ENCODE measurements around the gene GADD45A. TPM values are rescaled to one million over a fixed set of nuclear protein-coding genes. Genes with fewer than 3 reads are reported as not detected.

GADD45A gene
- total and polyA plus RNA-seq, 7 donors: 16.9 to 60.8 (median 23.6) TPM

DNA sequence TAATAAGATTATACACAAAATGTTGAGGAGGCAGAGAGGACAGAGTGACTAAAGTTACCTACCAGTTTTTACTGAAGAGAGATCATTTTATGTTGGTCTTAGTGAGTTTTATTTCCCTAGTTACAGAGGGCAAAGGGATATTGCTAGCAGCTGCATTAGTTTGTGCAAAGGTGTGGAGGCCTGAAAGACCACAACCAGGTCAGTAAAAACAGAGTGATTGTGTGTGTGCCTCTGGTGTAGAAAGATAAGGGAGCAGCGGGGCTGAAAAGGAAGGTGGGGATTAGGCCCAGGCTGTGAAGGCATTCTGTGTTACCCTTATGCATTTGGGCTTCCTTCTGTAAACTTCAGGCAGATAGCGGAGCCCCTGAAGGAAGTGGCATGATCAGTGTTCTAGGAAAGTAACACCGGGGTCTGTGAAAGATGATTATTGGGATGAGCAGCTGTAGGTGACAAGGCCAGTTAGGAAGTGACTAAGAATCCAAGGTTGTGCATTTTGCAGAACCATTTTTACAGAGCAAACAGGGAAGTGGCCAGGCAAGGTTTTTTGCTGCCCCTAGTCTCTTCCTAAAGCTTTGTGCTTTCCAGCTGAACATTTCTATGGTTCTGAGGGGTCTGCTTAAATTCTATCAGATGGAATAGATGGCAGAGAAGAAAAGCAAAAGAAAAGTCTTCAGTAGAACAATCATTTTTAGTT, 3.7 kb downstream of the GADD45A start:
- WGBS, 2 donors: 41 to 65% methylated on average over 3 of the region's 3 CpGs
- intact Hi-C loops (cut with DNase I): loop anchor here (5.0 to 10.0 kb wide), 6 partner anchors 59 to 764 kb away; partner anchors contain the start of genes DNAI4 and MIER1
- no peak overlapping the region for H3K27ac ChIP-seq

DNA sequence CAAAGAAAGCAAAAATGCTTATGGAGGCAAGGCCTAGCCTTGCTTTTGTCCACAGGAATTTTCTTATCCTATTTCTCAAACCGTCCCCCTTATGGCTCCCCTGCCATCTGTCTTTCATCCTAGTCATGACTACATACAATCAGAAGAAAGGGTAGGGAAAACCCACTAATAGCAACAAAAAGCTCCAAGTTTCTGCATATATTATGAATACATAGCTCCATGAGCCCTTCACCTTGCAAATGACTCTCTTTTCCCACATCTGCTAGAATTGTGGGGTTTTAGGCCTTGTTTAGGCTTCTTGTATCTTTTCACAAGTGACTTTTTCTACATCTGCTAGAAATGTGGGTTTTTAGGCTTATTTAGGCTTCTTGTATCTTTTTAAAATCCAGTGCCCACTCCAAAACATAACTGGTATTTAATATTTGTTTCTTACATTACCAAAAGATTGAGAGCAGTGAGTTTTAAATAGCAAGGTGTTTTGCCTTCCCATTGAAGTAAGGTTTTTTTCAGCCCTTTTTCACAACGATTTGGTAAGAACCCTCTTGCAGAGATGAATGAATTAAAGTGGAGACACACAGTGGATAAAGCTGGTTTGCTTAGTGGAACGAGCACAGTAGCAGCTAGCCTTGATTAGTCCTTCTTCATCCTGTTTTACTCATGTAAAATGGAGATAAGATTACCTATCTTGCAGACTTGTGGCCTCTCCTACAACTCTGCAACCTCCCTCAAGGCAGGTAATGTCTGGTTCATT, 4.4 kb downstream of the GADD45A start:
- Histone ChIP-seq H3K27me3 (no peaks in the 10 kb centered on the region), H3K4me3 (no peak overlapping the region), H3K9me3 (no peaks in the 10 kb centered on the region), H3K4me1 (peaks cover 0 to 24% (median 11%) of the 10 kb centered on the region in 4 donors), H3K27ac (no peak overlapping the region), H3K36me3 (peaks cover 0 to 5% (median 0%) of the 10 kb centered on the region in 4 donors)
- 67 to 74% methylated on average over 3 of the region's 3 CpGs for WGBS, 2 donors
- DNase-seq: no peak
- TF ChIP-seq POLR2AphosphoS5 (IDR thresholded peaks at IDR 0.05) (no peak), EP300 (IDR thresholded peaks at IDR 0.05) (no peak), CTCF (IDR thresholded peaks at IDR 0.05) (no peak), POLR2A (IDR thresholded peaks at IDR 0.05) (no peak)
- intact Hi-C loops (cut with DNase I): loop anchor here (5.0 to 10.0 kb wide), 6 partner anchors 58 to 765 kb away; partner anchors contain the start of genes DNAI4 and MIER1

More for the DNA sequence above, 3.7 kb downstream of the GADD45A start:
- H3K27me3 ChIP-seq: no peaks in the 10 kb centered on the region
- no peak overlapping the region for H3K4me3 ChIP-seq
- TF ChIP-seq CTCF (IDR thresholded peaks at IDR 0.05) (no peak), EP300 (IDR thresholded peaks at IDR 0.05) (no peak), POLR2A (IDR thresholded peaks at IDR 0.05) (no peak), POLR2AphosphoS5 (IDR thresholded peaks at IDR 0.05) (no peak)
- peaks cover 0 to 5% (median 0%) of the 10 kb centered on the region in 4 donors for H3K36me3 ChIP-seq
- H3K4me1 ChIP-seq: peaks cover 0 to 30% (median 15%) of the 10 kb centered on the region in 4 donors
- no peaks in the 10 kb centered on the region for H3K9me3 ChIP-seq
- DNase-seq: no peak

- Histone ChIP-seq H3K27ac (no peak overlapping the region), H3K4me1 (peaks cover 0 to 21% (median 9%) of the 10 kb centered on the region in 4 donors), H3K36me3 (peaks cover 0 to 5% (median 0%) of the 10 kb centered on the region in 4 donors), H3K9me3 (no peaks in the 10 kb centered on the region), H3K27me3 (no peaks in the 10 kb centered on the region), H3K4me3 (no peak overlapping the region)
- no peak for TF ChIP-seq EP300 (IDR thresholded peaks at IDR 0.05)
- no peak for TF ChIP-seq POLR2AphosphoS5 (IDR thresholded peaks at IDR 0.05)
- TF ChIP-seq CTCF (IDR thresholded peaks at IDR 0.05): no peak
- no peak for TF ChIP-seq POLR2A (IDR thresholded peaks at IDR 0.05)
- DNase-seq: no peak
- intact Hi-C loops (cut with DNase I): no loop called here
These were observed 5.0 kb downstream of the GADD45A start for GRCh38 chr1:67690018-67690363.

DNA sequence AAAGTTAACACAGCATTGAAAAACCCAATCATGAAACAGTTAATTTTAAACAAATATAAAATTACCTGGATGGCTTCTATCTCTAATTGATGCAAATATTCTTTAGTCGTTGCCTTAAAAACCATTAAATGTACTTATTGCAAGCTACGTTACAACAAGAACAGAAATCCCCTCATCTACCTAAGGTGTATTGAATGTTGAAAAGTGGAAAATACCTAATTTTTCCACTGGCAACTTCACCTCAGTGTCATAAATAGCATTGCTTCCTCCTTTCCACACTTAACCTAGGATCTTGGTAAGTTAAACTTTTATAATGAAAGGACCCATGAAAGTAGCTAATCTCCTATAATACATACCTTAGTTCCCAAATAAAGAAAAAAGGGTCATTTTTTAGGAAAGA, 5.4 kb downstream of the GADD45A start:
- H3K36me3 ChIP-seq: peaks cover 0 to 5% (median 0%) of the 10 kb centered on the region in 4 donors
- WGBS, 2 donors: 89% methylated on average over 2 of the region's 2 CpGs
- H3K4me1 ChIP-seq: peaks cover 0 to 21% (median 9%) of the 10 kb centered on the region in 4 donors
- no peaks in the 10 kb centered on the region for H3K9me3 ChIP-seq
- no peak for TF ChIP-seq POLR2AphosphoS5 (IDR thresholded peaks at IDR 0.05)
- no peak for TF ChIP-seq CTCF (IDR thresholded peaks at IDR 0.05)
- TF ChIP-seq POLR2A (IDR thresholded peaks at IDR 0.05): no peak
- no peak for TF ChIP-seq EP300 (IDR thresholded peaks at IDR 0.05)
- H3K27me3 ChIP-seq: no peaks in the 10 kb centered on the region
- DNase-seq: no peak
- H3K27ac ChIP-seq: no peak overlapping the region
- H3K4me3 ChIP-seq: no peak overlapping the region
- intact Hi-C loops (cut with DNase I): no loop called here

Data from sigmoid colon (tissue), 7 donors.